CD4-positive, alpha-beta T cell treated with Interleukin-4 for 1 hour (primary cell): ENCODE data around the gene UNKL.

Experiments
- DNase-seq, 2 donors: peaks; one replicate each; pipeline ENCODE4 v3.0.0-alpha.2; 2020 to 2022

The UNKL gene

GRCh38 chr16:1322407-1322806, 92.1 kb downstream of the UNKL start:
- DNase-seq, result no peak

GRCh38 chr16:1320658-1321240, 93.8 kb downstream of the UNKL start:
- DNase-seq, result no peak

GRCh38 chr16:1320097-1320496, 94.4 kb downstream of the UNKL start:
- DNase-seq, result no peak

GRCh38 chr16:1319041-1319440, 95.5 kb downstream of the UNKL start:
- DNase-seq, result no peak

GRCh38 chr16:1318268-1318545, 96.3 kb downstream of the UNKL start:
- no peak for DNase-seq

GRCh38 chr16:1317479-1318267, 96.8 kb downstream of the UNKL start:
- DNase-seq, result no peak

GRCh38 chr16:1316033-1316405, 98.5 kb downstream of the UNKL start:
- DNase-seq, result no peak

- no peak for DNase-seq
Observed at GRCh38 chr16:1315081-1316032, 99.1 kb downstream of the UNKL start.

- no peak for DNase-seq
Observed at GRCh38 chr16:1314399-1315068, 100.0 kb downstream of the UNKL start.

- no peak for DNase-seq
Observed at GRCh38 chr16:1313721-1314369, 100.7 kb downstream of the UNKL start.
